MM.1S (cell line): Measurements from ENCODE around the gene AGBL4.
A peak's percentile ranks its signal among the peaks of the same experiment; 100 is the strongest.

Source experiments
- DNase-seq: peaks from one replicate; pipeline ENCODE4 v3.0.0-alpha.2; 2015
- H2AFZ ChIP-seq: fragments of 300-600 bp; sonication (generic); 2 replicates; pipeline ENCODE4 v1.6.0; 2016; ENCODE audit warnings: antibody characterized with exemption, low read length
- H3F3A ChIP-seq: fragments of 300-600 bp; sonication (generic); 2 replicates; pipeline ENCODE4 v1.6.1; 2016; ENCODE audit warnings: mild to moderate bottlenecking, antibody characterized with exemption, low read length, moderate library complexity, mixed read lengths; ENCODE audit not compliant: insufficient read depth
- H3K27ac ChIP-seq: fragments of 300-600 bp; sonication (generic); 2 replicates; pipeline ENCODE4 v1.5.1; 2016; ENCODE audit warnings: mild to moderate bottlenecking, low read length
- H3K27me3 ChIP-seq: fragments of 300-600 bp; sonication (generic); replicated peaks from 2 replicates; pipeline ENCODE4 v1.6.0; 2016; ENCODE audit warnings: low read length; ENCODE audit not compliant: insufficient read depth
- H3K36me3 ChIP-seq: fragments of 300-600 bp; sonication (generic); replicated peaks from 2 replicates; pipeline ENCODE4 v1.6.1; 2016; ENCODE audit warnings: mild to moderate bottlenecking, low read length, mixed read lengths; ENCODE audit not compliant: insufficient read depth
- H3K4me1 ChIP-seq: fragments of 300-600 bp; sonication (generic); 2 replicates; pipeline ENCODE4 v1.6.1; 2016; ENCODE audit warnings: low read length, mixed read lengths
- H3K4me2 ChIP-seq: fragments of 300-600 bp; sonication (generic); 2 replicates; pipeline ENCODE4 v1.6.0; 2016; ENCODE audit warnings: low read depth, low read length
- H3K4me3 ChIP-seq: fragments of 300-600 bp; sonication (generic); 2 replicates; pipeline ENCODE4 v1.5.1; 2016; ENCODE audit warnings: low read length, mixed read lengths
- H3K79me2 ChIP-seq: fragments of 300-600 bp; sonication (generic); 2 replicates; pipeline ENCODE4 v1.6.1; 2016; ENCODE audit warnings: mixed run types, low read length, mixed read lengths
- H3K9ac ChIP-seq: fragments of 300-600 bp; sonication (generic); 2 replicates; pipeline ENCODE4 v1.6.1; 2016; ENCODE audit warnings: low read length, mixed read lengths
- H3K9me2 ChIP-seq: fragments of 300-600 bp; sonication (generic); replicated peaks from 2 replicates; pipeline ENCODE4 v1.6.1; 2016; ENCODE audit warnings: mild to moderate bottlenecking, low read length, mixed read lengths; ENCODE audit not compliant: insufficient read depth
- H3K9me3 ChIP-seq: fragments of 300-600 bp; sonication (generic); replicated peaks from 2 replicates; pipeline ENCODE4 v1.6.1; 2016; ENCODE audit warnings: mild to moderate bottlenecking, low read length, mixed read lengths; ENCODE audit not compliant: insufficient read depth
- H4K20me1 ChIP-seq: fragments of 300-600 bp; sonication (generic); 2 replicates; pipeline ENCODE4 v1.6.1; 2016; ENCODE audit warnings: mild to moderate bottlenecking, low read length, moderate library complexity, mixed read lengths; ENCODE audit not compliant: insufficient read depth
- CTCF ChIP-seq: fragments of 300-600 bp; sonication (generic); IDR thresholded peaks from 2 replicates; pipeline ENCODE4 v1.5.1; 2016; ENCODE audit warnings: antibody characterized with exemption, low read length, mixed read lengths
- EZH2 ChIP-seq: fragments of 300-600 bp; sonication (generic); optimal IDR thresholded peaks from 2 replicates; pipeline ENCODE3; 2017; ENCODE audit warnings: low read depth, mild to moderate bottlenecking, antibody characterized with exemption, low read length, mixed read lengths
- EZH2phosphoT487 ChIP-seq: fragments of 300-600 bp; sonication (generic); IDR thresholded peaks from 2 replicates; pipeline ENCODE4 v1.6.1; 2018; ENCODE audit warnings: antibody characterized with exemption, low read length

Gene AGBL4

GRCh38 chr1:48917070-48917454 is 1106.7 kb downstream of the AGBL4 start:
- Histone ChIP-seq H3F3A (no peaks in the 10 kb centered on the region), H2AFZ (no peak overlapping the region), H3K4me3 (no peak overlapping the region), H3K27ac (no peak overlapping the region), H3K9me2 (no peaks in the 10 kb centered on the region), H3K9me3 (no peaks in the 10 kb centered on the region), H4K20me1 (no peaks in the 10 kb centered on the region), H3K9ac (no peak overlapping the region), H3K4me1 (peaks cover 9% of the 10 kb centered on the region; the same call in 1 of the 2 replicates), H3K36me3 (no peaks in the 10 kb centered on the region), H3K79me2 (no peaks in the 10 kb centered on the region), H3K27me3 (no peaks in the 10 kb centered on the region), H3K4me2 (no peak overlapping the region)
- no peak for TF ChIP-seq EZH2phosphoT487
- no peak for TF ChIP-seq EZH2
- no peak for TF ChIP-seq CTCF
- DNase-seq = no peak

- Histone ChIP-seq H3K9me2 (no peaks in the 10 kb centered on the region), H3K36me3 (no peaks in the 10 kb centered on the region), H3K79me2 (no peaks in the 10 kb centered on the region), H3K9ac (no peak overlapping the region), H4K20me1 (no peaks in the 10 kb centered on the region), H3K27me3 (no peaks in the 10 kb centered on the region), H3K4me3 (no peak overlapping the region), H3K4me1 (peaks cover 9% of the 10 kb centered on the region; the same call in 1 of the 2 replicates), H3K27ac (no peak overlapping the region; the same call in 1 of the 2 replicates), H3F3A (no peaks in the 10 kb centered on the region), H3K9me3 (no peaks in the 10 kb centered on the region), H3K4me2 (no peak overlapping the region), H2AFZ (peak overlapping the region; percentile 39)
- TF ChIP-seq EZH2phosphoT487 (no peak), CTCF (peak; percentile 68)
- DNase-seq = peak; percentile 45
Observed at GRCh38 chr1:48916130-48917069, 1107.4 kb downstream of the AGBL4 start.

GRCh38 chr1:48908606-48909005 is 1115.1 kb downstream of the AGBL4 start:
- TF ChIP-seq CTCF = no peak
- no peak for TF ChIP-seq EZH2
- no peak for TF ChIP-seq EZH2phosphoT487
- no peaks in the 10 kb centered on the region for H3K4me1 ChIP-seq
- DNase-seq = no peak
- H3K9me2 ChIP-seq = no peaks in the 10 kb centered on the region
- no peaks in the 10 kb centered on the region for H3K36me3 ChIP-seq
- no peak overlapping the region for H3K9ac ChIP-seq
- H2AFZ ChIP-seq = no peak overlapping the region
- H3K79me2 ChIP-seq = no peaks in the 10 kb centered on the region
- no peak overlapping the region for H3K27ac ChIP-seq
- no peak overlapping the region for H3K4me2 ChIP-seq
- no peaks in the 10 kb centered on the region for H3K27me3 ChIP-seq
- H4K20me1 ChIP-seq = no peaks in the 10 kb centered on the region
- H3F3A ChIP-seq = no peaks in the 10 kb centered on the region
- H3K4me3 ChIP-seq = no peak overlapping the region
- H3K9me3 ChIP-seq = no peaks in the 10 kb centered on the region
